ENCODE data around the gene NBEAL2.

Gene NBEAL2

DNA sequence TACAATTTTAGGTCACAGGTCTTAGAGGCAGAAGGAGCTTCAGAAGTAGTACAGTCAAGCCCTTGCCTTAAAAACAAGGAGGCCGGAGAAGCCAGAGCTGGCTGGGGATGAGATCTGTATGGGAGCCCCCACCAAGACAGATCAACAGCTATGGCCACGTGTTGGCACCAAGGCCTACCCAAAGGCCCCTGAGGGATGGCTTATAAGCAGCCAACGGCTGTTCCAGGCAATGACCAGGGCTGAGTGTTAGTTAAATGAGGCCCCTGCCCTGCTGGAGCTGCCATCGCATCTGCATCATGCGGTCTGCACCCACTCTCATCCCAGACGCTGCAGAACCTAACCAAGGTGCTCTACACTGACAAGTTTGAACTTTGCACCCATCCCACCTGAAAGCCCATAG is 46.2 kb upstream of the NBEAL2 start:
- H3K27ac ChIP-seq (ENCODE audit: low read depth, low read length, poor library complexity, severe bottlenecking), result peak overlapping the region; percentile 96
- peaks cover 6% of the 10 kb centered on the region; the same call in 1 of the 2 replicates for H3F3A ChIP-seq (ENCODE audit: insufficient read depth, low read length)
- H3K27me3 ChIP-seq (ENCODE audit: insufficient read depth, low read length), result no peaks in the 10 kb centered on the region
- peaks cover 66% of the 10 kb centered on the region for H3K36me3 ChIP-seq (ENCODE audit: insufficient read depth, low read length)
- no peak overlapping the region for H3K4me3 ChIP-seq (ENCODE audit: low read depth, low read length, poor library complexity, severe bottlenecking)
- no peak overlapping the region for H2AFZ ChIP-seq (ENCODE audit: low read length)
- H3K4me1 ChIP-seq (ENCODE audit: insufficient read depth, low read length, severe bottlenecking), result peaks cover 69% of the 10 kb centered on the region
- no peaks in the 10 kb centered on the region for H3K79me2 ChIP-seq (ENCODE audit: insufficient read depth, low read length)
- 0 out of 2 replicates have a peak, but pooled peaks cover 3% of the 10 kb centered on the region for H3K9me3 ChIP-seq (ENCODE audit: low read length)
- no peaks in the 10 kb centered on the region for H3K9me2 ChIP-seq (ENCODE audit: low read depth, low read length)
- H3K9ac ChIP-seq (ENCODE audit: low read length), result no peak overlapping the region; the same call in 1 of the 2 replicates
- TF ChIP-seq CTCF (IDR thresholded peaks at IDR 0.05; ENCODE audit: low read length) (no peak), EZH2 (IDR thresholded peaks at IDR 0.05; ENCODE audit: borderline replicate concordance, low read length) (no peak)
- no peaks in the 10 kb centered on the region for H4K20me1 ChIP-seq (ENCODE audit: insufficient read depth, low read length)
- no peak overlapping the region for H3K4me2 ChIP-seq (ENCODE audit: low read length)

DNA sequence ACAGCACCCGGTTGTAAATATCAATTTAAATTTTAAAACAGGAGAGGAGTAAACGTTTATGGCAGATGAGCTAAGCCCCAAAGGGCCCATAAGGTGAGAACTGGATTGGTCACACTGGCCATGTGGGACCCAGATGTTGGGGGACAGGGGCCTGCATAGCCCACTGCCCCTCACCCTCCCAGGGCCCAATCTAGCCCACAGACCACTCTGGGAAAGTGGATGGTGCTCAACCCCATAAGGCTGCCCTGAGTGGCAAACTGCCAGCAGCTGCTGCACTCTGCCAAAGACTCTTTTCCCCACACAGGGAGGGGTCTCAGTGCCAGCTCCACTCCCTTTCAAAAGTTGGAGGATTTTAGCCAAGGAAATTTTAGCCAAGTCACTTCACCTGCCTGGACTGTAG is 45.4 kb upstream of the NBEAL2 start:
- Histone ChIP-seq H3K4me3 (ENCODE audit: low read depth, low read length, poor library complexity, severe bottlenecking) (no peak overlapping the region), H3K79me2 (ENCODE audit: insufficient read depth, low read length) (no peaks in the 10 kb centered on the region), H3F3A (ENCODE audit: insufficient read depth, low read length) (no peaks in the 10 kb centered on the region), H3K9ac (ENCODE audit: low read length) (no peak overlapping the region), H3K27ac (ENCODE audit: low read depth, low read length, poor library complexity, severe bottlenecking) (no peak overlapping the region), H3K9me2 (ENCODE audit: low read depth, low read length) (no peaks in the 10 kb centered on the region), H3K4me1 (ENCODE audit: insufficient read depth, low read length, severe bottlenecking) (peaks cover 69% of the 10 kb centered on the region), H3K9me3 (ENCODE audit: low read length) (0 out of 2 replicates have a peak, but pooled peaks cover 3% of the 10 kb centered on the region), H3K36me3 (ENCODE audit: insufficient read depth, low read length) (peaks cover 66% of the 10 kb centered on the region), H3K4me2 (ENCODE audit: low read length) (no peak overlapping the region), H4K20me1 (ENCODE audit: insufficient read depth, low read length) (no peaks in the 10 kb centered on the region), H3K27me3 (ENCODE audit: insufficient read depth, low read length) (no peaks in the 10 kb centered on the region), H2AFZ (ENCODE audit: low read length) (no peak overlapping the region)
- TF ChIP-seq EZH2 (IDR thresholded peaks at IDR 0.05; ENCODE audit: borderline replicate concordance, low read length) (no peak), CTCF (IDR thresholded peaks at IDR 0.05; ENCODE audit: low read length) (no peak)

DNA sequence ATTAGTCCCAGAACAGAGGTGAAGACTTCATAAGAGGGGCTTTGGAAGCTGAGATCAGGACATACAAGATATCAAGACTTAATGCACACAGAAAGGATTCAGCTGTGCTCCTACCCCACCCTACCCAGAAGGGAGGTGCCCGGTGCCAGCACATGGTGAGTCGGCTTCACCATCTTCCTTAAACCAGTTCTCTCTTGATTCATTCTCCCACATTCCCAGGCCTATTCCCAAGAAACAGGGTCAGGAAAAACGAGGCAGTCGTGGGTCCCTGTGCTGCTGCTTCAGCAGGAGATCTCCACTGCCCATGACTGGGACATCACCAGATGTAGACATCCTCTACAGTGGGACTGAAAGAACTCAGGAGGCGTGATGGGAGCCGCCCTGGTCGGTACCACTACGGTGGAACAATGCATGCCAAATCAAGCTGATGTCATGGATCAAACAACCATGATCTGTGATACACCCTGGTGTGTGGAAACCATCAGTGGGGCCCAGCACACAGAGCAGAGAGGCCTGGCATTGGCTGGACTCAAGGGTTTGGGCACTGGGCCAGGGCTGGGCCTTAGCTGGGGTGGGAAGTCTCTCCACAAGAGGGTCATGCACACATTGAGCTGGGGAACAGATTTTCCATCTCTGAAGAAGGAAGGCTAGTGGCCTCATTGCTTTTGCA is 44.8 kb upstream of the NBEAL2 start:
- Histone ChIP-seq H3K27me3 (ENCODE audit: insufficient read depth, low read length) (no peaks in the 10 kb centered on the region), H3K9me2 (ENCODE audit: low read depth, low read length) (no peaks in the 10 kb centered on the region), H2AFZ (ENCODE audit: low read length) (no peak overlapping the region), H3F3A (ENCODE audit: insufficient read depth, low read length) (no peaks in the 10 kb centered on the region), H3K79me2 (ENCODE audit: insufficient read depth, low read length) (no peaks in the 10 kb centered on the region), H3K4me1 (ENCODE audit: insufficient read depth, low read length, severe bottlenecking) (peaks cover 69% of the 10 kb centered on the region), H3K9ac (ENCODE audit: low read length) (no peak overlapping the region), H3K4me3 (ENCODE audit: low read depth, low read length, poor library complexity, severe bottlenecking) (no peak overlapping the region), H3K27ac (ENCODE audit: low read depth, low read length, poor library complexity, severe bottlenecking) (no peak overlapping the region), H3K4me2 (ENCODE audit: low read length) (no peak overlapping the region), H3K36me3 (ENCODE audit: insufficient read depth, low read length) (peaks cover 65% of the 10 kb centered on the region), H3K9me3 (ENCODE audit: low read length) (no peaks in the 10 kb centered on the region), H4K20me1 (ENCODE audit: insufficient read depth, low read length) (no peaks in the 10 kb centered on the region)
- TF ChIP-seq CTCF (IDR thresholded peaks at IDR 0.05; ENCODE audit: low read length) (no peak), EZH2 (IDR thresholded peaks at IDR 0.05; ENCODE audit: borderline replicate concordance, low read length) (no peak)
